ENCODE measurements around the gene SEZ6L2. TPM values are rescaled to one million over a fixed set of nuclear protein-coding genes. Genes with fewer than 3 reads are reported as not detected.

Gene SEZ6L2
- total RNA-seq, 1 experiment from 2014 or later: 46.5 TPM

GRCh38 chr16:29908719-29909220, 9.4 kb upstream of the SEZ6L2 start:
- DNase-seq: no peak
- POLR2A ChIA-PET (ENCODE audit: unreplicated experiment): no interaction called here

GRCh38 chr16:29907973-29908372, 8.6 kb upstream of the SEZ6L2 start:
- ChIA-PET CTCF (interaction anchor here (0.5 to 0.7 kb wide), 2 partner anchors 21 to 790 kb away, joined by 4 read pairs; no protein-coding TSS in a partner anchor), POLR2A (ENCODE audit: unreplicated experiment) (no interaction called here)
- Histone ChIP-seq H2AFZ (no peak overlapping the region), H3K27ac (no peak overlapping the region), H3K4me2 (no peak overlapping the region), H3K4me3 (no peak overlapping the region), H3K9me2 (ENCODE audit: insufficient read depth) (no peaks in the 10 kb centered on the region), H3K36me3 (ENCODE audit: low read depth) (no peaks in the 10 kb centered on the region), H3K4me1 (replicated peaks; ENCODE audit: insufficient read depth) (no peaks in the 10 kb centered on the region), H3K79me2 (ENCODE audit: low read depth) (no peaks in the 10 kb centered on the region), H4K20me1 (ENCODE audit: insufficient read depth) (no peaks in the 10 kb centered on the region), H3K9me3 (ENCODE audit: insufficient read depth, low read depth) (no peaks in the 10 kb centered on the region), H3K27me3 (ENCODE audit: insufficient read depth, low read depth) (no peaks in the 10 kb centered on the region), H3F3A (ENCODE audit: insufficient read depth, low read depth) (peaks cover 4% of the 10 kb centered on the region; the same call in 1 of the 2 replicates)
- no TSS peak for BruUV-seq (replicated peaks)
- no peak for TF ChIP-seq EZH2 (IDR thresholded peaks at IDR 0.05; ENCODE audit: low read depth)
- TF ChIP-seq, protein P1, sequence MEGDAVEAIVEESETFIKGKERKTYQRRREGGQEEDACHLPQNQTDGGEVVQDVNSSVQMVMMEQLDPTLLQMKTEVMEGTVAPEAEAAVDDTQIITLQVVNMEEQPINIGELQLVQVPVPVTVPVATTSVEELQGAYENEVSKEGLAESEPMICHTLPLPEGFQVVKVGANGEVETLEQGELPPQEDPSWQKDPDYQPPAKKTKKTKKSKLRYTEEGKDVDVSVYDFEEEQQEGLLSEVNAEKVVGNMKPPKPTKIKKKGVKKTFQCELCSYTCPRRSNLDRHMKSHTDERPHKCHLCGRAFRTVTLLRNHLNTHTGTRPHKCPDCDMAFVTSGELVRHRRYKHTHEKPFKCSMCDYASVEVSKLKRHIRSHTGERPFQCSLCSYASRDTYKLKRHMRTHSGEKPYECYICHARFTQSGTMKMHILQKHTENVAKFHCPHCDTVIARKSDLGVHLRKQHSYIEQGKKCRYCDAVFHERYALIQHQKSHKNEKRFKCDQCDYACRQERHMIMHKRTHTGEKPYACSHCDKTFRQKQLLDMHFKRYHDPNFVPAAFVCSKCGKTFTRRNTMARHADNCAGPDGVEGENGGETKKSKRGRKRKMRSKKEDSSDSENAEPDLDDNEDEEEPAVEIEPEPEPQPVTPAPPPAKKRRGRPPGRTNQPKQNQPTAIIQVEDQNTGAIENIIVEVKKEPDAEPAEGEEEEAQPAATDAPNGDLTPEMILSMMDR (conservative IDR thresholded peaks at IDR 0.05): no peak
- intact Hi-C loops (cut with micrococcal nuclease; ENCODE audit: unreplicated experiment): no loop called here
- no peak for DNase-seq

More at GRCh38 chr16:29908719-29909220, 9.4 kb upstream of the SEZ6L2 start:
- intact Hi-C loops (cut with micrococcal nuclease; ENCODE audit: unreplicated experiment): no loop called here
- Histone ChIP-seq H2AFZ (no peak overlapping the region), H3K9me3 (ENCODE audit: insufficient read depth, low read depth) (no peaks in the 10 kb centered on the region), H3K4me2 (no peak overlapping the region), H3K4me1 (replicated peaks; ENCODE audit: insufficient read depth) (no peaks in the 10 kb centered on the region), H4K20me1 (ENCODE audit: insufficient read depth) (no peaks in the 10 kb centered on the region), H3F3A (ENCODE audit: insufficient read depth, low read depth) (peaks cover 4% of the 10 kb centered on the region; the same call in 1 of the 2 replicates), H3K4me3 (no peak overlapping the region), H3K36me3 (ENCODE audit: low read depth) (no peaks in the 10 kb centered on the region), H3K27me3 (ENCODE audit: insufficient read depth, low read depth) (no peaks in the 10 kb centered on the region), H3K9me2 (ENCODE audit: insufficient read depth) (no peaks in the 10 kb centered on the region), H3K27ac (no peak overlapping the region), H3K79me2 (ENCODE audit: low read depth) (no peaks in the 10 kb centered on the region)
- TSS peak; percentile 9 for BruUV-seq (replicated peaks)
- no peak for TF ChIP-seq EZH2 (IDR thresholded peaks at IDR 0.05; ENCODE audit: low read depth)
- TF ChIP-seq, protein P1 (conservative IDR thresholded peaks at IDR 0.05): no peak
- CTCF ChIA-PET: interaction anchor here (0.6 kb wide), 1 partner anchor 898 kb away, joined by 4 read pairs; no protein-coding TSS in a partner anchor

DNA sequence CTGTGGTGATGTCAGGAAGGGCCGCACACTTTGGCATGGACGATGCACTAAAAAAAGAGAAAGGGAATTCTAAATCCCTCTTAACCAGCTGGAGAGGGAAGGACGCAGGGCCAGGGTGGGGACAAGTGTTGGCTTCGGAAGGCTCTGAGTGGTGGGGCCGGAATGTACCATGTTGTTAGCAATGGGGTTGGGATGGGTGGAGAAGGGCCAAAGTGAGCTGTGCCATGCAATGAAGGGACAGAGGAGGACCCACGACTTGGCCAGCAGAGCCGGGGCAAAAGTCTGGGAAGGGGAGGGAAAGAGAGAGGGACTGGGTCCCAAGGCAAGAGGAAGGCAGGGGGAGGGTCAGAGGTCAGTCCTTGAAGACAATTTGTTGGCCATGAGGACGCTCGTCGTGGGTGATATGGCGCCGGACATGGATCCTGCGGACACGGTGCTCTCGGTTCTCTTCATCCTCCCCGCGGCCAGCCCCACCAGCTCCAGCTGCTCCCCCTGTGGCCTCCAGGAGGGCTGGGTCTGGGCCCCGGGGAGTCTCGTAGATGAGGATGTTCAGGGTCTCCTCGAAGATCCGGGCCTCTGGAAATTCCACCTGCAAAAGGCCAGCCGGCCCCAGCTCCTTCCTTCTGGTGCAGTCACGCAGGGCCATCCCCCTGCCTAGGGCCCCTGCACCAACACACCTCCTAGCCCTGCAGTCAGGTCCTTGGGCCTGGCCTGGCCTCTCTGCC, 7.3 kb upstream of the SEZ6L2 start:
- Histone ChIP-seq H4K20me1 (ENCODE audit: insufficient read depth) (no peaks in the 10 kb centered on the region), H3K4me2 (no peak overlapping the region), H3K27ac (no peak overlapping the region), H3F3A (ENCODE audit: insufficient read depth, low read depth) (peaks cover 4% of the 10 kb centered on the region; the same call in 1 of the 2 replicates), H3K9me3 (ENCODE audit: insufficient read depth, low read depth) (no peaks in the 10 kb centered on the region), H3K36me3 (ENCODE audit: low read depth) (no peaks in the 10 kb centered on the region), H3K4me3 (no peak overlapping the region), H3K9me2 (ENCODE audit: insufficient read depth) (no peaks in the 10 kb centered on the region), H3K4me1 (replicated peaks; ENCODE audit: insufficient read depth) (no peaks in the 10 kb centered on the region), H2AFZ (no peak overlapping the region), H3K79me2 (ENCODE audit: low read depth) (0 out of 2 replicates have a peak, but pooled peaks cover 5% of the 10 kb centered on the region), H3K27me3 (ENCODE audit: insufficient read depth, low read depth) (no peaks in the 10 kb centered on the region)
- intact Hi-C loops (cut with micrococcal nuclease; ENCODE audit: unreplicated experiment): no loop called here
- TF ChIP-seq EZH2 (IDR thresholded peaks at IDR 0.05; ENCODE audit: low read depth): no peak
- TF ChIP-seq, protein P1 (conservative IDR thresholded peaks at IDR 0.05): no peak
- BruUV-seq (replicated peaks): no TSS peak
- ChIA-PET POLR2A (ENCODE audit: unreplicated experiment) (no interaction called here), CTCF (interaction anchor here (0.6 kb wide), 1 partner anchor 186 kb away, joined by 7 read pairs; no protein-coding TSS in a partner anchor)
- no peak for DNase-seq

Measured in PC-9 (cell line).